Measurements from ENCODE around the gene ZNF160.
"Not testable (repeated sequence)": the region's sequence is repeated elsewhere in the genome, so short reads cannot be mapped to it uniquely, and the experiment has no call there.

Gene ZNF160

DNA sequence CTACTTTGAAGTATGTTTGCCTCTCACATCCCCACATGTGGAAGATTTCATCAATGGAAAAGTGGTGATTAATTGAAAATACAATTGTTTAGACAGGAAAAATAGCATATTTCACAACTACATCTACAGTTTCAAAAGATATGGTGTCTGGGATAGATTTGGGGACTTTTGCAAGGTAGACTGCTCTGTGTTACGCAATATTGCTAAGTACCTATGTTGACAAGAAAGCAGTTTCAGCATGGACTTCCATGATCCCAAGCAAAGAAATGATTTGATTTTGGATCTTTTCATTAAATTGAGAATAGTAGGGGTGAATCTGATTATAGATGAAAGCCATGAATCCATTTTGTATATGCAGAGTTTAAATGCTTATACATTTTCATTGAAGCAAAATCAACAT is 10.5 kb downstream of the ZNF160 start:
- in situ Hi-C loops (cut with HindIII; ENCODE audit: low sequenced_read_pairs): no loop called here

DNA sequence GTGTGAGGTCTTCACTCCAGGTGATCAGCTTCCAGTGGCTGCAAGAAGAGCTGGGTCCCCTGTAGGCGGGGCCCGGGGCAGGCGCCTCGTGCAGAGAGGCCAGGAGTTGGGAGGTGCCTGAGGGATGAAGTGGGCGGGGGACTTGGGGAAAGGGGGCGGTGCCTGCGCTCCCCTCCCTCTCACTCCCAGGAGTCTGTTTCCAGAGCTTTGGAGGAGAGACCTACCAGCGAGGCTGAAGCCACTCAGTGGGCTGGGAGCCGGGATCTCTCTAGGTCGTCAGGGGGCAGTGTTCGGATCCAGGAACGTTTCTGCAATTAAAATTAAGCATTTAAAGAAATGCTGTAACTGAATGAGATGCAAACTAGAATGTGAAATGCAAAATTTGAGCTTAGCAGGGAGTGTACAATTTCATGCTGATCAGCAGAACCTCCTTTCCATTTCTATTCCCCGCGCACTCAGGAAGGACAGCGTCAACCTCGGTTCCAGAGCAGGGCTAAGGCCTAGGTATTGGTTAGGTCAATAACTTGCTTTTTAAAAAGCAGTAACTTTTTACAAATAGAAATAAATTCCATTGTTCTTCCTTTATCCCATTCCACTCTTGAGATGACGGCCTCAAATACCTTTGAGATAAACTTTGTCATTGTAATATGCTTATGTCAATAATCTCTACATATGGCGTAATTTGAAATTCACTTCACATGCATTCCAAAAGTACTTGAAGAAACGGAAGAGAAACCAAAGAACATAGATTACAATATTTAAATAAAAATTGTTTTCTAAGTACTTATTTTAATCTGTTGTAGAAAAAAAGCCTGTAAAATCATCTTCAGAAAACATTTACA is 11.6 kb downstream of the ZNF160 start:
- in situ Hi-C loops (cut with HindIII; ENCODE audit: low sequenced_read_pairs): no loop called here

DNA sequence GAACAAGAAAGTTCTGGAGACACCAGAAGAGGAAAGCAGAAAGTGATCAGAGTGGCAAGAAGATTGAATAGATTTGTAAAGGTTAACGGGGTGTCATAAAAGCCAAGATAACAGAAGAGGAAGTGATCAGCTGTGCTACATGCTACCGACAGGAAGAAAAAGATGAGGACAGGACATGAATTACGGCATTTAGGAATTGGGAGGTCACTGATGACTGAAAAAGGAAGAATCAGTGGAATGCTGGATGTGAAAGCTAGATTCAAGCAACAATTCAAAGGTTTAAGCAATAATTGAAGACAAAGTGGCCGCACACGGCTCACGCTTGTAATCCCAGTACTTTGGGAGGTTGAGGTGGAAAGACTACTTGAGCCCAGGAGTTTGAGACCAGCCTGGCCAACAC is 15.1 kb downstream of the ZNF160 start:
- in situ Hi-C loops (cut with HindIII; ENCODE audit: low sequenced_read_pairs): no loop called here

DNA sequence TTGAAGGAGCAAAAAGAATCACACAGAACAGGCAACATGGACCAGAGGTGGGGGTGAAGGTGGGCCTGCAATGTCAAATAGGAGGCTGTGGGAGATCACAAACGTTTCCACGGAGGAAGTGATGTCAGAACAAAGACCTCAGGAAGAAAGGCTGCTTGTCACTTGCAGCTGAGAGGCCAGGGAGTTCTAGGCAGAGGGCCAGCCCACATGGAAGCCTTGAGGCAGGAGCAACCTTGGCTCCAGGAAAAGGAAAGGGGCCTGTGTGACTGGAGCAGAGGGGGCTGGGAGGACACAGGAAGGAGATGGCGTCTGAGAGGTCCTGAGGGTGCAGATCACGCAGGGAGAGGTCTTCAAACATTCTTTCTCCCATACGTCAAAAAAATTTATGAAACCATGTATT is 16.3 kb downstream of the ZNF160 start:
- in situ Hi-C loops (cut with HindIII; ENCODE audit: low sequenced_read_pairs): no loop called here

DNA sequence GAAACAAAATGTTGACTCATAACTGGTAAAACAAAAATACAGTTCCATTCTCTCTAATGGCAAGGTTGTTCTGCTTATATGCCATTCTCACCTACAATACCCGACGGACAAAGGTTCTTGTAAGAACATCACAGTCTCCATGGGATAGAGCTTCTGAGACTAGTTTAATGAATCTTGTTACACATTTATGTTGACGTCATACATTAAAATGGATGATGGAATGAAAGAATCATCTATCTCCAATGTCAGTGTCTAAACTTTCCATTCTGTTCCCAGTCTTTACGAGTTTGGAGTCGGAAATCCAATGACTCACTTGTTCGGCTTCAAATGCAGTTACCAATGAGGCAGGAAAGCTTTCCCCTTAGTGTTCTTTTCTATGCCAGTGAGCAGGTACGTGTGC is 17.7 kb downstream of the ZNF160 start:
- in situ Hi-C loops (cut with HindIII; ENCODE audit: low sequenced_read_pairs): no loop called here

DNA sequence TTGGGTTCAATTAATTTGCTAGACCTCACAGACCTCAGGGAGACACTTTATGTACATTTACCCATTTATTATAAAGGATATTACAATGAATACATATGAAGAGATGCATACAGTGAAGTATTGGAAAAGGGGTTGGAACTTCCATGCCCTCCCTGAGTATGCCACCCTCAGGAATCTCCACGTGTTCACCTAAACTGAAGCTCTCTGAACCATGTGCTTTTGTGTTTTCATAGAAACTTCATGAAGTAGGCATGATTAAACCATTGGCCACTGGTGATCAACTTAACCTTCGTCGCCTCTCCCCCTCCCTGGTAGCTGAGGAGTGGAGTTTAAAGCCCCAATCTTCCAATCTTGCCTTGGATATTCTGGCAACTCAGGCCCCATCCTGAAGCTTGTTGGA is 20.3 kb downstream of the ZNF160 start:
- in situ Hi-C loops (cut with HindIII; ENCODE audit: low sequenced_read_pairs): no loop called here

- in situ Hi-C loops (cut with HindIII; ENCODE audit: low sequenced_read_pairs): no loop called here
These were observed 23.8 kb downstream of the ZNF160 start for GRCh38 chr19:53079313-53079924.

GRCh38 chr19:53078668-53079067 is 24.6 kb downstream of the ZNF160 start:
- in situ Hi-C loops (cut with HindIII; ENCODE audit: low sequenced_read_pairs): no loop called here

DNA sequence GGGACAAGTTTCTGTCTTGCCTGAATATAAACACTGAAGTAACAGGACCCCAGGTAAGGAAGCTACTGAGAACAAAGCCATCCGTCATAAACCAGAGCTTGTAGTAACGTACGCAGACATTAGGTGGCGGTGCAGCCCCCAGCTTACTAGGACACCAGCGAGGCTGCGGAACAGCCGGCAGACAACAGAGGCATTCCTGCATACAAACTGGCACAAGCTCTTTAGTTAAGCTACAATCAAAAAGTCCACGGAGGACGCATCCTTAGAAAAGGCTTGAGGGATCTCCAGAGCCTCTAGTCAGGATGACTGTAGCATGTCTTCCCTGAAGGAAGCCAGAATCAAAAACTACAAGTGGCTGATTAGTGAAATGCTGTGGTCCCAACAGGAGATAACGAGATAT is 26.2 kb downstream of the ZNF160 start:
- in situ Hi-C loops (cut with HindIII; ENCODE audit: low sequenced_read_pairs): no loop called here

- in situ Hi-C loops (cut with HindIII; ENCODE audit: low sequenced_read_pairs): no loop called here
These were observed 34.4 kb downstream of the ZNF160 start for GRCh38 chr19:53068834-53069233.

- in situ Hi-C loops (cut with HindIII; ENCODE audit: low sequenced_read_pairs): no loop called here
These were observed 35.0 kb downstream of the ZNF160 start for GRCh38 chr19:53068199-53068598.

GRCh38 chr19:53057904-53058580 is 45.2 kb downstream of the ZNF160 start:
- in situ Hi-C loops (cut with HindIII; ENCODE audit: low sequenced_read_pairs): no loop called here

- in situ Hi-C loops (cut with HindIII; ENCODE audit: low sequenced_read_pairs): no loop called here
These were observed 48.1 kb downstream of the ZNF160 start for GRCh38 chr19:53055117-53055516.

GRCh38 chr19:53047379-53047778 is 55.8 kb downstream of the ZNF160 start:
- in situ Hi-C loops (cut with HindIII; ENCODE audit: low sequenced_read_pairs): no loop called here

DNA sequence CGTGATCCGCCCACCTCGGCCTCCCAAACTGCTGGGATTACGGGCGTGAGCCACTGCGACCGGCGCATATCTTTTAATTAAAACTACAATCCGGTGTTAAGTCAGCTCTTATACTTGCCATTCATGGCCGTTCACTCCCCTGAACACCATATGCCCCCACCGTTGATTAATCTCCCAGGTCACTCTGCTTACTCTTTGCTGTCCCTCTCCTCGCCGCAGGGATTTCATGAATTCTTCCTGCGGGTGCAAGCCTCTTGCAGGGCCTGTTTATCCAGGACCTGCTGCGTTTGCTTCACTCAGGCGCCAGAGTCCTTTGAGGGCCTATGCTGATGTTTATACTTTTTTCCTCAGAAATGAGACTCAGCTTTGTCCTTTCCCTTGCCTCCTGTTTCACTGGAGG is 57.7 kb downstream of the ZNF160 start:
- in situ Hi-C loops (cut with HindIII; ENCODE audit: low sequenced_read_pairs): no loop called here

GRCh38 chr19:53041366-53041765 is 61.9 kb downstream of the ZNF160 start:
- in situ Hi-C loops (cut with HindIII; ENCODE audit: low sequenced_read_pairs): no loop called here

- in situ Hi-C loops (cut with HindIII; ENCODE audit: low sequenced_read_pairs): no loop called here
These were observed 65.8 kb downstream of the ZNF160 start for GRCh38 chr19:53037101-53038097.

DNA sequence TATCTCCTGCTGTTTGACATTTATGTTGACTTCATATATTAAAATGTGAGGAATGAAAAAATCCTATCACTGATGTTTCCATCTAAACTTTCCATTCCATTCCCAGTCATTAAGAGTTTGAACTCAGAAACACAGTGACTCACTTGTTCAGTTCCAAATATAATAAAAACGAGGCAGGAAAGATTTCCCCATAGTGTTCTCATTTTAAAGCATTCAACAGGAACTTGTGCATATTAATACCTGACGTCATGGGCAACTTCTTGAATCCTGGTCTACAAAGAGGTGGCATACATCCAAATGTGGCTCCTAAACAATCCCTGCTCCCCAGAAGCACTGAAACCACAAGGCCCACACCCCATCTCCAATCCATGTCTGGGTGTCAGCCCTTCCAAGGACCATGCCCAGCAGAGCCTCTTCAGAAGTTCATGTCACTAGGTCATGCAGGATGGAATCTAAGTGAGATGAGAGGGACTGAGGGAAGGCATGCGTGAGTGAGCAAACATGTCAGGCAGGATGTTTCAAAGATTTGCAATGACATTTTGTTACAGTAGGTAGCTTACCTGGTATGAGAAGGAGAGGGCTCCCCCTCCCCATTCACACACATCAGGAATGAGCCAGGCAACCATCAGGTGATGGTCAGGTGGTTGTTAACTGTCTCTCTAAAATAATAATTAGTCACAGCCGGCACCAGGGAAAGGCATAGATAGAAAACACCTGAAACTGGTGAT is 68.1 kb downstream of the ZNF160 start:
- in situ Hi-C loops (cut with HindIII; ENCODE audit: low sequenced_read_pairs): no loop called here

DNA sequence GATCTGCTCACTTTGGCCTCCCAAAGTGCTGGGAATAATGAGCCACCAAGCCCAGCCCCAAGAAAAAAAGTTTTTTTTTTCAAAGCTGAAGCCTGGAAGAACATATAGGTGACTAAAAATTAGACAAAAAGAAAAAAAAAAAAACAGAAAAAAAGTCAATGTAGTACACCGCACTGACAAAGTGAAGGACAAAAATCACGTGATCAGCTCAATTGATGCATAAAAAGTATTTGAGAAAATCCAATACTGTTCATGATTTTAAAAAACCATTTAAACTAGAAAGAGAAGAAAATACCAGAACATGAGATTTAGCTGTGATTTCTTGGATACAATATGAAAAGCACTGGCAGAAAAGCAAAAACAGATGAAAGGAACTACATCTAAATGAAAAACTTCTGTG is 69.2 kb downstream of the ZNF160 start:
- in situ Hi-C loops (cut with HindIII; ENCODE audit: low sequenced_read_pairs): no loop called here

GRCh38 chr19:53028306-53028705 is 74.9 kb downstream of the ZNF160 start:
- in situ Hi-C loops (cut with HindIII; ENCODE audit: low sequenced_read_pairs): not testable (repeated sequence)
